8988T (cell line): ENCODE measurements around the gene OSBPL1A.
"Not testable (repeated sequence)": the region's sequence is repeated elsewhere in the genome, so short reads cannot be mapped to it uniquely, and the experiment has no call there.

ENCODE experiments used
- DNase-seq: peaks from one replicate; pipeline ENCODE4 v3.0.0; 2011

OSBPL1A gene

GRCh38 chr18:24396082-24396633, 1.5 kb downstream of the OSBPL1A start:
- no peak for DNase-seq

GRCh38 chr18:24395049-24395795, 2.4 kb downstream of the OSBPL1A start:
- no peak for DNase-seq

- DNase-seq: no peak
Measured at GRCh38 chr18:24388957-24389356, 8.7 kb downstream of the OSBPL1A start.

GRCh38 chr18:24386681-24387080, 10.9 kb downstream of the OSBPL1A start:
- no peak for DNase-seq

GRCh38 chr18:24381126-24381525, 16.5 kb downstream of the OSBPL1A start:
- no peak for DNase-seq

- DNase-seq: no peak
Measured at GRCh38 chr18:24380163-24380747, 17.4 kb downstream of the OSBPL1A start.

- no peak for DNase-seq
Measured at GRCh38 chr18:24378598-24378997, 19.0 kb downstream of the OSBPL1A start.

- not testable (repeated sequence) for DNase-seq
Measured at GRCh38 chr18:24376531-24376930, 21.1 kb downstream of the OSBPL1A start.

GRCh38 chr18:24373328-24373727, 24.3 kb downstream of the OSBPL1A start:
- no peak for DNase-seq

GRCh38 chr18:24372279-24372872, 25.2 kb downstream of the OSBPL1A start:
- DNase-seq: no peak

- DNase-seq: no peak
Measured at GRCh38 chr18:24370120-24370519, 27.5 kb downstream of the OSBPL1A start.

- no peak for DNase-seq
Measured at GRCh38 chr18:24369426-24369825, 28.2 kb downstream of the OSBPL1A start.

GRCh38 chr18:24368749-24369148, 28.9 kb downstream of the OSBPL1A start:
- no peak for DNase-seq

GRCh38 chr18:24366328-24366727, 31.3 kb downstream of the OSBPL1A start:
- DNase-seq: no peak

GRCh38 chr18:24364177-24364576, 33.4 kb downstream of the OSBPL1A start:
- no peak for DNase-seq

GRCh38 chr18:24362757-24363156, 34.9 kb downstream of the OSBPL1A start:
- DNase-seq: no peak

- not testable (repeated sequence) for DNase-seq
Measured at GRCh38 chr18:24359787-24360530, 37.7 kb downstream of the OSBPL1A start.

GRCh38 chr18:24354278-24354677, 43.3 kb downstream of the OSBPL1A start:
- DNase-seq: no peak

- no peak for DNase-seq
Measured at GRCh38 chr18:24346254-24346653, 51.4 kb downstream of the OSBPL1A start.

GRCh38 chr18:24344509-24344908, 53.1 kb downstream of the OSBPL1A start:
- no peak for DNase-seq

GRCh38 chr18:24342347-24342746, 55.3 kb downstream of the OSBPL1A start:
- no peak for DNase-seq

- no peak for DNase-seq
Measured at GRCh38 chr18:24341361-24341760, 56.3 kb downstream of the OSBPL1A start.

- DNase-seq: no peak
Measured at GRCh38 chr18:24333084-24333483, 64.5 kb downstream of the OSBPL1A start.
